ENCODE results near the gene GFPT2. TPM values are rescaled to one million over a fixed set of nuclear protein-coding genes. Genes with fewer than 3 reads are reported as not detected.

Gene GFPT2
- 70.7 and 80.0 TPM in 2 replicates for total RNA-seq
- long read RNA-seq, transcript GFPT2-201 (19 exons, 3,093 nt), result major isoform, 390 of 475 reads
- long read RNA-seq, partial matches to known transcripts, result 58 of 475 reads
- long read RNA-seq, other reads (novel, unspliced or antisense), result 26 of 475 reads

DNA sequence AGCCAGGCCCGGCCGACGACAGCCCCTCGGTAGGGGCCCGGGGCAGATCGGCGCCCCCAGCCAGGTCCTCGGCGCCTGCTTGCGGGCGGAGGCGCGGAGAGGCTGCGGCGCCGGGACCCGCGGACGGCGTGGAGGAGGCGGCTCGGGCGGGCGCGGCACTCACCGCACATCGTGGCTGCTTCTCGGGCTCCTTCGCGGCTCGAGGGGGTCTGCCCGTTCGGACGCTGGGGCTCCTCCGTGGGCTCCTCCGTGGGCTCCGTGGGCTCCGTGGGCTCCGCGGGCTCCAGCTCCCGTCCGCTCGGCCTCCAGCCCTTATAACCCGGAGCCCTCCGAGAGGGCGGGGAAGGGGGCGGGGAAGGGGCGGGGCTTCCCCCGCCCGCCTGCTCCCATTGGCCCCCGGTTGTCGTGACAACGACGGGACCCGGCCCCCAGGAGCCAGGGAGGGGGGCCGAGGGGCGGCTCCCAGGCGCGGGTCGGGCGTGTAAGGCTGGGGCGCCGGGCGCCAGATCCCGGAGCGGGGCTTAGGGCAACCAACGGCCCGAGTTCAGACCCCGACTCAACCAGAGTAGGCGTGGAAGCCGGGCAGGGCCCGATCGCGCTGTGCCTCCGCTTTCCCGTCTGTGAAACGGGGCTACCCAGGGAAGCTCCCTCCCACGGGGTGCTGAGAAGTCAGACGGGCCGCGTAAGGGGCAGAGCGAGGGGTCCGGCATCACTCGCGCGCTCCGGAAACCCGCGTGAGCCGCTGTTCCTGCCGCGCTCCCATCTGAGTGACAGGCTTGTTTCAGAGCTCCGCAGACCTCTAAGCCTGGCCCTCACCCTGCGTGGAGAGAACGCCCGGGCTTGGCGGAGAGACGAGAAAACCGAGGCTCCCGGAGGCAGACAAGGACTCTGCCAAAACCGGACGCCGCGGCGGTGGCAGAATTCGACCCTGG is at the start of gene GFPT2:
GFPT2 (minus strand) TSS at position 289 of the 932 bp plus-strand sequence; CDS start at position 170, 119 bp downstream.
- peak; percentile 94 for DNase-seq (ENCODE audit: extremely low spot score, unreplicated experiment)
- H3K36me3 Mint-ChIP-seq (ENCODE audit: unreplicated experiment), result peaks cover 4% of the 10 kb centered on the region
- no peaks in the 10 kb centered on the region for H3K9me3 Mint-ChIP-seq (ENCODE audit: unreplicated experiment)
- H3K4me3 Mint-ChIP-seq (ENCODE audit: unreplicated experiment), result peak within 1 kb of the TSS; percentile 86
- H3K27me3 Mint-ChIP-seq (ENCODE audit: unreplicated experiment), result no peaks in the 10 kb centered on the region
- TF ChIP-seq, protein P1, sequence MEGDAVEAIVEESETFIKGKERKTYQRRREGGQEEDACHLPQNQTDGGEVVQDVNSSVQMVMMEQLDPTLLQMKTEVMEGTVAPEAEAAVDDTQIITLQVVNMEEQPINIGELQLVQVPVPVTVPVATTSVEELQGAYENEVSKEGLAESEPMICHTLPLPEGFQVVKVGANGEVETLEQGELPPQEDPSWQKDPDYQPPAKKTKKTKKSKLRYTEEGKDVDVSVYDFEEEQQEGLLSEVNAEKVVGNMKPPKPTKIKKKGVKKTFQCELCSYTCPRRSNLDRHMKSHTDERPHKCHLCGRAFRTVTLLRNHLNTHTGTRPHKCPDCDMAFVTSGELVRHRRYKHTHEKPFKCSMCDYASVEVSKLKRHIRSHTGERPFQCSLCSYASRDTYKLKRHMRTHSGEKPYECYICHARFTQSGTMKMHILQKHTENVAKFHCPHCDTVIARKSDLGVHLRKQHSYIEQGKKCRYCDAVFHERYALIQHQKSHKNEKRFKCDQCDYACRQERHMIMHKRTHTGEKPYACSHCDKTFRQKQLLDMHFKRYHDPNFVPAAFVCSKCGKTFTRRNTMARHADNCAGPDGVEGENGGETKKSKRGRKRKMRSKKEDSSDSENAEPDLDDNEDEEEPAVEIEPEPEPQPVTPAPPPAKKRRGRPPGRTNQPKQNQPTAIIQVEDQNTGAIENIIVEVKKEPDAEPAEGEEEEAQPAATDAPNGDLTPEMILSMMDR (IDR thresholded peaks at IDR 0.05), result no peak
- H3K4me1 Mint-ChIP-seq (ENCODE audit: unreplicated experiment), result peaks cover 35% of the 10 kb centered on the region
- H3K27ac Mint-ChIP-seq (ENCODE audit: unreplicated experiment), result peak within 1 kb of the TSS; percentile 68

DNA sequence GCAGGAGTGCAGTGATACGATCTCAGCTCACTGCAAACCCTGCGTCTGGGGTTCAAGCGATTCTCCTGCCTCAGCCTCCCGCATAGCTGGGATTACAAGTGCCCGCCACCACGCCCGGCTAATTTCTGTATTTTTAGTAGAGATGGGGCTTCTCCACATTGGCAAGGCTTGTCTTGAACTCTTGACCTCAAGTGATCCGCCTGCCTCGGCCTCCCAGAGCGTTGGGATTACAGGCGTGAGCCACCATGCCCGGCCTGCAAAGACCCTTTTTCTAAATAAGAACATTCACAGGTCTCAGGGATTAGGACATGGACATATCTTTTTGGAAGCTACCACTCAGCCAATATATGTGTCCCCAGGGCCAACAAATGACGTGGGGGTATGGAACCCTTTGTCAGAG is 49.6 kb upstream of the GFPT2 start:
- DNase-seq (ENCODE audit: extremely low spot score, unreplicated experiment), result no peak
- H3K4me3 Mint-ChIP-seq (ENCODE audit: unreplicated experiment), result no peak overlapping the region
- H3K9me3 Mint-ChIP-seq (ENCODE audit: unreplicated experiment), result no peaks in the 10 kb centered on the region
- TF ChIP-seq, protein P1 (IDR thresholded peaks at IDR 0.05), result no peak
- H3K4me1 Mint-ChIP-seq (ENCODE audit: unreplicated experiment), result no peaks in the 10 kb centered on the region
- no peaks in the 10 kb centered on the region for H3K36me3 Mint-ChIP-seq (ENCODE audit: unreplicated experiment)
- no peak overlapping the region for H3K27ac Mint-ChIP-seq (ENCODE audit: unreplicated experiment)
- H3K27me3 Mint-ChIP-seq (ENCODE audit: unreplicated experiment), result peaks cover 26% of the 10 kb centered on the region

DNA sequence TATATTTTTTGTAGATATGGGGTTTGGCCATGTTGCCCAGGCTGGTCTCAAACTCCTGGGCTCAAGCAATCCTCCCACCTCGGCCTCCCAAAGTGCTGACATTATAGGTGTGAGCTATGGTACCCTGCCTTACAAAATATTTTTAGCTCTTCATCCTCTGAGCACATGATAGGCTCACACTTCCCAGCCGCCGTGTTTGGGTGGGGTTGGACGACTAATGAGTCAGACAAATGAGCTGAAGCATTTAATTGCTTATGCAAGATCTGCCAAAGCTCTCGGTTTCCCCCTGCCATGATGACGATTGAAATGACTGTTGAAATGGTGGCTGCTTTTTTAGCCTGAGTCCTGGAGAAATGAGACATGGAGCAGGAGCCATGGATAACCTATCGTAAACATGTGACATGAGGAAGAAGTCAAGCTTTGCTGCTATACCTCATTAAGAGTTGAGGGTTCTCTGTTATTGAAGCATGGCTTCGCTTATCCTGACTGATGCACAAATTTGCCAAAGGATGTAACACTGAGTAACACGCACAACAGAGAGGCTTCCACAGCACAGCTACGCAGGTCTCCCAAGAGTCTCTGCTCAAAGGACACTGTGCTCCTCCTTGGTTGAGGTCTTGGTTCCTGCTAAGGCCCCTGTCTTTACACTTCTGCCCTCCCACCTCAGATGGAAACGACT is 48.2 kb upstream of the GFPT2 start:
- TF ChIP-seq, protein P1 (IDR thresholded peaks at IDR 0.05), result no peak
- Mint-ChIP-seq H3K4me3 (ENCODE audit: unreplicated experiment) (no peak overlapping the region), H3K9me3 (ENCODE audit: unreplicated experiment) (no peaks in the 10 kb centered on the region), H3K36me3 (ENCODE audit: unreplicated experiment) (no peaks in the 10 kb centered on the region), H3K27ac (ENCODE audit: unreplicated experiment) (no peak overlapping the region), H3K4me1 (ENCODE audit: unreplicated experiment) (no peaks in the 10 kb centered on the region), H3K27me3 (ENCODE audit: unreplicated experiment) (peaks cover 15% of the 10 kb centered on the region)
- DNase-seq (ENCODE audit: extremely low spot score, unreplicated experiment), result no peak

DNA sequence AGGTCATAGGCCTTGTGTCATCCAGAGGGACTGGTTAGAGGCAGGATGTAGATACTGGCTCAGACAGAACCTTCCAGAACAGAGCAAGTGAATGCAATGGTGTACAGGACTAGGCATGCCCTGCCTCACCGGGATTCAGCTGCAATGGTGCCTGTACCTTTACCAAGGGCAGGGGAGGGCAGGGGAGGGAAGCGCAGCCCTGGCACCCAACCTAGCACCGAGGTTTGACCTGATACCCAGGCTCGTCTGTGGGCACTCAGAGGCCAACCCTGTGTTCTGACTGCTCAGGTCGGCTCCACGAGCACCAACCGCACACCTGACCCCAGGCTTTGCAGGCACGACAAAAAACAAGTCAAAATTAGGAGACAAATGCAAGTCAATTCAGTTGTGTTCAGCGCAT is 47.3 kb upstream of the GFPT2 start:
- Mint-ChIP-seq H3K9me3 (ENCODE audit: unreplicated experiment) (no peaks in the 10 kb centered on the region), H3K27ac (ENCODE audit: unreplicated experiment) (no peak overlapping the region), H3K36me3 (ENCODE audit: unreplicated experiment) (no peaks in the 10 kb centered on the region), H3K4me1 (ENCODE audit: unreplicated experiment) (no peaks in the 10 kb centered on the region), H3K4me3 (ENCODE audit: unreplicated experiment) (no peak overlapping the region), H3K27me3 (ENCODE audit: unreplicated experiment) (peaks cover 10% of the 10 kb centered on the region)
- no peak for DNase-seq (ENCODE audit: extremely low spot score, unreplicated experiment)
- TF ChIP-seq, protein P1 (IDR thresholded peaks at IDR 0.05), result no peak

All from osteocyte (in vitro differentiated cells).